ENCODE data around the gene ITPR3.

- TF ChIP-seq CTCF (IDR thresholded peaks at IDR 0.05) (no peak), EP300 (IDR thresholded peaks at IDR 0.05) (no peak)
Measured at GRCh38 chr6:33651403-33651802, 30.3 kb downstream of the ITPR3 start.

Measured in suprapubic skin (tissue), 3 donors.